AG10803 (cell line): ENCODE measurements around the gene MLIP.

Source experiments
- DNase-seq: peaks from one replicate; pipeline ENCODE4 v3.0.0; 2010; ENCODE audit warnings: low read depth
- H3K4me3 ChIP-seq: 2 replicates; pipeline ENCODE4 v1.5.1; 2011; ENCODE audit warnings: mild to moderate bottlenecking, low read length, control low read depth
- CTCF ChIP-seq: conservative IDR thresholded peaks from 2 replicates; pipeline ENCODE4 v1.5.1; 2011; ENCODE audit warnings: mild to moderate bottlenecking, low read length, control low read depth, inconsistent platforms

Gene MLIP

GRCh38 chr6:54286141-54286540 is 174.9 kb downstream of the MLIP start:
- DNase-seq = peak; percentile 78
- no peak overlapping the region for H3K4me3 ChIP-seq
- no peak for TF ChIP-seq CTCF

- no peak for TF ChIP-seq CTCF
- DNase-seq = no peak
- no peak overlapping the region for H3K4me3 ChIP-seq
Measured at GRCh38 chr6:54288474-54288873, 177.2 kb downstream of the MLIP start.

- no peak for TF ChIP-seq CTCF
- no peak for DNase-seq
- H3K4me3 ChIP-seq = no peak overlapping the region
Measured at GRCh38 chr6:54289426-54289825, 178.2 kb downstream of the MLIP start.

- peak; percentile 61 for DNase-seq
- H3K4me3 ChIP-seq = no peak overlapping the region
- no peak for TF ChIP-seq CTCF
Measured at GRCh38 chr6:54291146-54291545, 179.9 kb downstream of the MLIP start.

GRCh38 chr6:54291738-54292137 is 180.5 kb downstream of the MLIP start:
- peak; percentile 64 for DNase-seq
- no peak for TF ChIP-seq CTCF

GRCh38 chr6:54294965-54295532 is 183.8 kb downstream of the MLIP start:
- H3K4me3 ChIP-seq = no peak overlapping the region
- DNase-seq = no peak
- no peak for TF ChIP-seq CTCF

More at GRCh38 chr6:54291738-54292137, 180.5 kb downstream of the MLIP start:
- no peak overlapping the region for H3K4me3 ChIP-seq

- H3K4me3 ChIP-seq = no peak overlapping the region
- no peak for TF ChIP-seq CTCF
- peak; percentile 83 for DNase-seq
Measured at GRCh38 chr6:54299542-54300269, 188.5 kb downstream of the MLIP start.
